ENCODE measurements around the gene FKBP1C.
"Not testable (repeated sequence)": the region's sequence is repeated elsewhere in the genome, so short reads cannot be mapped to it uniquely, and the experiment has no call there.

- TF ChIP-seq CTCF, POLR2A (IDR thresholded peaks at IDR 0.05): not testable (repeated sequence)
Measured at GRCh38 chr6:63164047-63164803, 47.0 kb upstream of the FKBP1C start.
